GM19099 (cell line): ENCODE data around the gene DAPK1.

Source experiments
- POLR2A ChIP-seq: IDR thresholded peaks from 3 replicates; pipeline ENCODE4 v1.6.1; 2011; ENCODE audit warnings: low read depth; ENCODE audit not compliant: insufficient read length; ENCODE audit errors: extremely low read depth

The DAPK1 gene

DNA sequence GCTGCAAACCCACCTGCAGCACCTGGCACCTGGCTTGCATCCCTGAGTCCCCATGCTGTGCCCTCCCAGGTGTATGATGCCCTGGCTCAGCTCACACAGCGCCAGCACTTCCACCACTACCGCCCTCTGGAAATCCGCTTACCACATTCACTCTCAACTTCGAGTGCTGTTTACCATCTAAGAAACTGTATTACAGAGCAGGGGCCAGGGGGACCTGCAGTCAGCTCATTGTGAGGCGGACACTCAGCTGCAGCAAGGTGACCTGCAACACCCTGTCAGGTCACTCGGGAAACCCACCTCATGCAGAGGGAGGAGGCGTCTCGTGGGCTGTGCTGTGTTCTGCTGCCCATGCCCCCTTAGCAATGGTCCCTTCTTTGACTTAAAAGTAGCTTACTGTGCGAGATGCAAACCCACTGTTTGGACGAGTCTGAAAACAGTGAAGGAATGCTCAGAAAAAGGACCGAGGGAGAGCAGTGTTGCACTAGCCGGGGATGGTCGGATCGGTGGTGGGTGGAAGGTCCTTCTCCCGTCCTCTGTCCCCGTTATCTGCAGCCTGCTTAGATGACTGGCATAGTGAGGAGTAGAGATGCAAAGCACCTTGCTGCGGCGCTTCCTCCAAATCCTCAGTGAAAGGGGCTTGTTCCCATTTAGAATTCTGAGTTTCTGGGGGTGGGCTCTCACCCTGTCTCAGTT, 173.1 kb downstream of the DAPK1 start:
- TF ChIP-seq POLR2A = no peak

DNA sequence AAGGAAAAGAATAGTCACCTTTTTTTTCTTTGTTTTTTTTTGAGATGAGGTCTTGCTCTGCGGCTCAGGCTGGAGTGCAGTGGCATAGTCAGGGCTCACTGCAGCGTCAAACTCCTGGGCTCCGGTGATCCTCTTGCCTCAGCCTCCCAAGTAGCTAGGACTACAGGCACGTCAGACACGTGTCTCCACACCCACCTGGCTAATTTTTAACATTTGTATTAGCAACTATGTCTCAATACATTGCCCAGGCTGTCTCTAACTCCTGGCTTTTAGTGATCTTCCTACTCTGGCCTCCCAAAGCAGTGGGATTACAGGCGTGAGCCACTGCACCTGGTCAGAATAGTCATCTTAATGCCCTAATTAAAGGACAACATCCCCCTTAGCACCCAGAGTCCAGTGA, 173.8 kb downstream of the DAPK1 start:
- TF ChIP-seq POLR2A = no peak

DNA sequence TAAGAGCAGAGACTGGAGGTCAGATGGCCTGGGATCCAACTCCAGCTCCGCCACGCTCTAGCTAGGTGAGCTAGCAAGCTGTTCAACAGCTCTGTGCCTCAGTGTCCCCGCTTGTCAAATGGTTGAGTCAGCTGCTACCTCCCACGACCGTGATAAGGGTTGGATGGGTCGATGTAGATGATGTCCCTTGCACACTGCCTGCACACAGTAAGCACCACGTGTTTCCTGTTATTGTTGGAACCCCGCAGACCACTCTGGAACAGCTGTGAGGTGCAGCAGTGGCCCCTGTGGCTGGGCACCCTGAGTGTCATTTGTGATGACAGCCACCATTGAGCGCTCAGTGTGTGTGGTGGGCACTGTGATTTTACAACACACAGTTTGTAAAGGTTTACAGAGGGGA, 174.3 kb downstream of the DAPK1 start:
- no peak for TF ChIP-seq POLR2A

DNA sequence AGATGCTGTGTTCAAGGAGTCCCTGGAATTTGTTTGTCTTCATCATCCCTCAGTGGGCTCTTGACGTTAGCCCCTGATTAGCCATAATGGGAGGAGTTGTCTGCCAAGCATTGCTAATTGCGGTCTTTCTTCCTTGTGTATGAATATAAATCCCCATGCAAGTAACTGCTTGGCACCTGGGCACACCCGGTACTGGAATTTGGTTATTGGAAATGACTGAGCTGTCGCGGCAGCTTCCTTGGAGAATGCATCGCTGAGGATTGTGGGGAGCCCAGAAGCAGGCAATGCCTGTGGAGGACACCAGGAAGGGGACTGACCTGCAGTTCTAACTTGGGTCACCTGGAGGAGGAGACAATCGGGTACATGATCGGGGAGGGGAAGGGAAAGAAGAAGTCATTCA, 174.9 kb downstream of the DAPK1 start:
- TF ChIP-seq POLR2A = no peak

DNA sequence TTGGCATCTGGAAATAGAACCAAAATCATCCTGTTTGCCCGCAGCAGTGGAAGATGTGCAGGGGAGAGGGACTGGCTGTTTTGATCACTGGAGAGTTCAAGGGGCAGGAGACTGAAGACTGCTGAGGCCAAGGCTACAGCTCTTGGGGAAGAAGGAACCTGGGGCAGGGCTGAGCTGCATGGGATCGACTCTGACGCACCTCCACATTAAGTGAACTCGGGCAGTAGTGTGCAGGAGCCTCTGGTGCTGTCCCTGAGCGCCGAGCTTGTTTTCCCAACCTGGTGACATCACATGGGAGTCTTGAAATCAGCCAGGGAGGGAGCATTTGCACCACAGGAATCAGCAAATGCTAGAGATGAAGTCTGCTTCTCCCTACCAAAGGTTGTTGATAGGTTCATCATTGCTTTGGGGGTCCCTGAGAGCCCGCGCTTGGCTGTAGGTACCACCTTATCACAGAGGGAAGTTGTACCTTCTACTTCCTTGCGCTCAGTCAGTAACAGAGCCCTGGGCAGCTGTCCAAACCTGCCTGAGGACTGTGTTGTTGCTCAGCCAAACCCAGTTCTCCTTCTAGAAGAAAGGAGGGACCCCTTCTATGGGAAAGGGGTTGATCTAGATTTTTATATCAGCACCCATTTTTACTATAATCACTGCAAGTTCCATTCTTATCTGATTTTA, 175.9 kb downstream of the DAPK1 start:
- TF ChIP-seq POLR2A = no peak

DNA sequence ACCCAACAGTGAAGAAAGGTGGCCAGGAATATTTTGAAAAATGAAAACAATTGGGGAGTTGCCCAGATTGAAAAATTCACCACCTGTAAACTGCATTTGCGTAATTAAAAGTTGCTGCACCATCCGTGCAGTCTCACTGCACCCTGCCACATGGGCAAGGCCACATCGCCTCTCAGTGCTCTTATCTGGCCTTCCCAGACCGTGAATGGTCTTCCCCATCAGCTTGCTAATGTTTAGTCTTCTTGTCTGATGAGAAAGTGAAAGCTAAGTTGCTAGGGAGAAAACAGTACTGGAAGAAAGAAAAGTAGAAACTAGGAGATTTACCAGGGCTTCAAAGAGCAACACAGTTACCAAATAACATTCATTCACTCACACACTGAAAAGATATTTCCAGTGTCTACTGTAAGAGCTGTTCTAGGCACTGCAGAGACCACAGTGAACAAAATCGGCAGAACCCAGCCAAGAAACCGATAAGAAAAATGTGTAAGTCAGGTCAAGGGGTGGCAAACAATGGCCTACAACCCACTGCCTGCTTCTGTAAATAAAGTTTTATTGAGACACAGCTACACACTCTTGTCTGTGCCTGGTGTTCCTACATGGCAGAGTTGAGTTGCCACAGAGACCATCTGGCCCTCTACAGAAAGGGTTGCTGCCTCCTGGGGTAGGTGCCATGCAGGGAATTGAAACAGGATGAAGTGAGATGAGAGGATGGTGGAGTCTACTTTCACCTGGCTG, 177.1 kb downstream of the DAPK1 start:
- TF ChIP-seq POLR2A = no peak

DNA sequence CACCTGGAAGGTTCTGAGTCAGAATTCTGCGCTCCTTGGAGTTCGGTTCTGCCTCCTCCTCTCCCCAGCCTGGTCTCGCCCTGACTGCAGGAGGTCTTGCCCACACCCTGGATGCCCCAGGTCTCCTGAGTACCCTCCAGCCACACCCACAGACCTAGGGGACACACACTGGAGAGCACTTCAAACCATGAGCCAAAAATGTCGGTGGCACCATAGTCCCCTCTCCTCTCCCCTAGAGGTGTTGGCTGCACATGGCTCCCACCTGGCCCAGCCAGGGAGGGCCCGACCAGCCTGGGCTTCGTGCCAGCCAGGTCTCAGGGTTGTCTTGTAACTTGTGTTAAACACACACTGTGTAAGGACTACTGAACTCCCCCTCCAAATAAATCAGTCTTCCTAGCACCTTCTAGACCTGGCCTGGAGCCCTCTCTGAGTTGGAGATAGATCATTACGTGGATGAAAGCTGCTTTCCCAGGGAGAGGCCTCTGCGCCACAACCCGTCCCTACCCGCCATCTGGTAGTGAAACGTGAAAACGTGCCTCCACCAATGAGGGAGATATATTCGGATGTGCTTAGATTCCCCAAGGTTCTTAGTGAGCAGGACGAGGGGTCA, 178.3 kb downstream of the DAPK1 start:
- TF ChIP-seq POLR2A = no peak

DNA sequence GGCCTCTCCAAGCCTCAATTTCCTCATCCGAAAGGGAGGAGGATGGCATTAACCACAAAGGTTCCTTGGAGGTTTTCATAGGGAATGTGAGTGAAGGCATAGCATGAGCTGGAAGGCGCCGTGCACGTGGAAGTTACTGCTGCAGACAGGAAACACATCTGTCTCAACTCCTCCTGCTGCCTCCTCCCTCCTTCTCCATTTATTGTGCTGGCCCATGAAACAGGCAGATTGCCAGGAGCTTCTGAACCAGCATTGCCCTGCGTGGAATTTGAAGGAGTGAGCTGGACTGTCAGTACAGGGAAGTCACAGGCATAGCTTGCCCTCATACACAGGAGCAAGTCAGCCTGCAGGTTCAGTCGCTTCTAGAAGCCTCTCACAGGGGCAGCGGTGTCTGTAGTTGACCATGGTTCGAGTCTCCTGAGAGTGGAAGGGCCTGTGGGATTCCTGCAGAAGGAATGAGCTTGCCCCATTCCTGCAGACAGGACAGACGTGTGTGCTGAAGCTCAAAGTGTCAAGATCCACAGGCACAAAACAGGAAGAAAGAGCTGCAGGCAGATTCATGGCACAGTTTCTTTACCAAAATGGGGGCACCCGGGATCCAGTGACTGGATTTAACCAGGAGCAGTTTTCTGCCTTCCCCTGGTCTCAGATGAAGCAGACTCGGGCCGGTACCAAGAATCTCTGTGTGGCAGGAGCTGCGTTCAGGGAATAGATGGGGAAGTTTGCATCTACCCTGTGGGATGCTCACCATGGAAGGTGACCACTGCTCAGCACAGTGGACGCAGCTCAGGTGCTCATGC, 179.5 kb downstream of the DAPK1 start:
- no peak for TF ChIP-seq POLR2A

DNA sequence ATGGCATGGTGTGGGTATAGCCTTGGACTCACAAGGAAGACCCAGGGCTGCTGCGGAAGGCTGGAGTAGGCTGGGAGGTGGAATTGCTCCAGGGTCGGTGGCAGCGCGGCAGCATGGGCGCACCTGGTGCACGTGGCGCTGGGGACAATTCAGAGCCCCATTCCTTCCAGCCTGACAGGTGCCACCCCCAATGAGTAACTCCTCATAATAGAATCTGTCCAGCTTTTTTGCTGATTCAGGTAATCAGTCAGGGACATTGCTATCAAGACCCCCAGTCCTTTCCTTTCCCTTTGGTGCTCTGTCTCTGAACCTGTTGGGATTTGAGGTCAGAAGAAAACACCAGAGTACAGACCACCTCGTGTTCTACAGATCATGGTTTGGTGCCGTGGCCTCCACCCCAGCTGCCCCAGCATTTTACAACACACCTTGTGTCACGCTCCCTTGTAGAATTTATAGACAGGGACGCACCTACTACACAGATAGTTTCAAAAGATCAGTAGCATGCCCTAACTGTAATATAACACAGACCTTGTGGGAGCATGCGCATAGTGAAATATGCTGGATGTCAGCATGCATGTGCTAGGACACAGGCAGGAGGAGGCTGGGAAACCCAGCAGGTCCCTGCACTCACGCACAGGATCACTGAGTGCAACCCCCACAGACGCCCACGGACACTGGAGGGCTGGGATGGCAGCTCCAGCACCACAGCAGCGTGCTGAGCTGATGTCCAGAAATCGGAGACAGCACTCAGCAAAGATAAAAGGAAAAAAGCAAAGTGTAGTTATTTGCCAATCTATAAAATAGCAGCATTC, 180.3 kb downstream of the DAPK1 start:
- TF ChIP-seq POLR2A = no peak

DNA sequence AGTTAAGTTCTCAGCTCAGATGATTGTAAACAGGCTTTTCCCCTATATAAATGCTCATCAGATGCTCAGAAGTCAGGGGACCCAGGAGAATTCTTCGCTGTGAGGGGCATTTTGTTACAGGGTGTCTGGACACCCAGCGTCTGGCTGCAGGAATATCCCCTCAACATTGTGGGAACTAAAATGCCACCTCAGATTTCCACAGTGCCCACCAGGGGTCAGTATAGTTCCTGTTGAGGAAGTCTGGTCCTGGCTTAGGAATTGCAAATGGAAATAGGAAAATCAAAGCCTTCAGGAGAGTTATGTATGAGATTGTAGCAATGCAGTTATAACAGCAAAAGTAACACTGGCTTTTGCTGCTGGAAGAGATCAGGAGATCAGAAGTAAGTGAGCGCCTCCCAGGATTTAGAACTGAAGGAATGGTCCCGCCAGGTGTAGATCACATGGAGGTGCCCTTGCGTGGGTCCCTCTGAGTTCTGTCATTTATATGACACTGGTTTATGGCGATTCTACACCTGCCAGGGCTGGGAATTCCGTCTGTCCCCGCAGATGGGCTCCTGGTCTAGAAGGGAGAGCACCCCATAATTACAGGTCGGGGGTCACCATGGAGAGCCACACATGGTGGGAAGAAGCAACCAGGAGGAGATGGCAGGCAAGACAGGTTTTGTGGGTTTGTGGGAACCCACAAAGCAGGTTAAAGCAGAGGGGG, 181.1 kb downstream of the DAPK1 start:
- TF ChIP-seq POLR2A = no peak

DNA sequence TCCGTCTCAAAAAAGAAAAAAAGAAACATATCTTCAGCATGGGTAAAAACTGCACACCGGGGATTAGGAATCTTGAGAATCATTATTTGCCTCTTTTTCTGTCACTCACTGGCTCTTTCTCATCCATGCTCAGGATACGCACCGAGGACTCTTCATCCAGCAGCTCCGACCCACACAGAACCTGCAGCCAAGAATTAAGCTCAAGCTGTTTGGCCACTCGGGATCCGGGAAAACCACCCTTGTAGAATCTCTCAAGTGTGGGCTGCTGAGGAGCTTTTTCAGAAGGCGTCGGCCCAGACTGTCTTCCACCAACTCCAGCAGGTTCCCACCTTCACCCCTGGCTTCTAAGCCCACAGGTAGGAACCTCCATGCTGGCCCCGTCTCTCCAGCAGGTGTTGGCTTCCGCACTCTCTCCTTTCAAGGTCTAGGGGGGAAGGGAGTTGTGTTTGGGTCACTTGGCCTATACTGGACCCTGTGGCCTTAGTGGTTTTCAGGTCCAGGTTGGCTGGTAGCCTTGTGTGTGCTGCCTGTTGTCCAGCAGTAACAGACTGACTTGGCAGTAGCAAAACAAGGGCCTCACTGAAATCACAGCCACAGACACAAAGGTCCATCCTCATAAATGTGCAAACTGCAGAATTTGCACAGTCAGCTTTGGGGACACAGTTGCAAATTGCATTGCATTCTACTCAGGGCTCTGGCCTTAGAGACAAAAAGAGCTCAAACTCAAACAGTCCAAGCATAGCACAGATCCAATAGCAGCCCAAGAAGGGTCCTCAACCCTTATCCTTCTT, 183.8 kb downstream of the DAPK1 start:
- no peak for TF ChIP-seq POLR2A

DNA sequence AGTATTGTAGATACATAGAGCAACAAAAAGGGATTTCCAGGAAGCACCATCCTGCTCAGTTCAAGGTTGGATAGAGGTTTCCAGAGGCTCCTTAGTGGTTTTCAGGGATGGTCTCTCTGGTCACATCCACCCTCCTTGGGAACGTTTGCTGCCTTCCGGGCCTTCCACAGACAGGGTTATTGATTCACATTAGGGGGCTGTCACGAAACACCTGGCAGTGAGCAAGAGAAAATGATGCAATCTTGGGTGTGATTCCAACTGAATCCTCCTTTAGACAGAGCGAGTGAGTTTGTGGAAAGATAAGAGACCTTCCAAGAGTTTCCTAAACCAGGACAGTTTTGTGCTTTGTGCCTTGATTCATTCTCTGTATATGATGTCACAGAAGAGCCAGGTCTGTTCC, 184.4 kb downstream of the DAPK1 start:
- no peak for TF ChIP-seq POLR2A

DNA sequence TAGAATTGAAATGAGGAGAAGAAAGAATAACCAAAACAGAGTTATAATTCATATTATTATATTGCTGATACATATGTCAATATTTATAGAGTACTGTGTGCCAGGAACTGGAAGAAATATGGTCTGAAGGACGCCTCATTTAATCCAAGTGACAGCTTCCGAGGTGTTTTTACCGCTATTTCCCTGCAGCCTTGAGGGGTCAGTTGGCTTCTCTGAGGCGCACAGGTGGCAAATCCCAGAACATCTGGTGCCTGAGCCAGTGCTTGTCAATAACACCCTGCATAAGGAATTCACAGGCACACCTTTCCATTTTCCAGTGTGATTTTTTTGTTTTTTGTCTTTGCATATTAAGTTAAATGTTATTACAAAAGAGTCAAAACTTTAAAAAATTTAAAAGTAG, 185.0 kb downstream of the DAPK1 start:
- no peak for TF ChIP-seq POLR2A
